K562 treated with DMSO at 1 percent for 48 hours (cell line): ENCODE results near the gene C19orf12. TPM values are rescaled to one million over a fixed set of nuclear protein-coding genes. Genes with fewer than 3 reads are reported as not detected.

Experiments used
- total RNA-seq: library from RNA; unstranded; fragments of 300-600 nt; gene quantifications from 2 replicates; pipeline ENCODE4 v1.2.3, GENCODE V29; 2022; ENCODE audit warnings: low replicate concordance; ENCODE audit errors: extremely low read depth

C19orf12 gene
- total RNA-seq = not detected in 2 replicates

DNA sequence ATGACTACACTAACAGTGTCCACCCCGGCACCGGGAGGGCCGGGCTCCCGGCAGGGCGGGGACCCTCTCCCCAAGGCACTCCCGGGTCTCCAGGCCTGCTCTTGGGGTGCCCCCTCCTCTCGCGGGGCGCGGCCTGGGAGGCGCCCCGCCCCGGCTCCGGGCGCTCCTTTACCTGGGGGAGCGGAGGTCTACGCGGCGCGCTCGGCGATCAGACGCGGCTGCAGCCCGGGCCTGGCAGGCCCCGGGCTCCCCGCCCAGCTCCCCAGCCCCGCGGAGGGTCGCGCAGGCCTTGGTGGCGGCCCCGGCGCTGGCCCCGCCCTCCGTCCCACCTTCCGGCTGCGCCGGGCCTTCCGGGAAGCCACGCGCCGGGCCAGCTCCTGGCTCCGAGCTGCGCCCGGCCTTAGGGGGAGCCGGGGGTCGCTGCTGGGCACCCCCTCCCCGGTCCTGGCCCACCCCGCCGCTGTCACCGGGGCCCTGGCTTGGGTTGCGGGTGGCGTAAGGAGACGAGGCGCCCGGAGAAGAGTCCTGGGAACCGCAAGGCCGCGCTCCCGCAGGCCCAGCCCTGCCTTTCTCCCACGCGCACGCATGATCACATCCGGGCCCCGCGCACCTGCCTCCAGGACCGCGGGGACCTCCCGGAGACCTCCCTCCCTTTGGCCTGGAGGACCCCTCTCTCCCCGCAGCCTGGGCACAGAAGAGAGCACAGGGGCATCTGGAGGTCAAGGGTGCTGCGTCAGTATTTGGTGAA lies at the start of gene C19orf12:
Gene C19orf12 (minus strand): TSS at position 309 of the 748 bp plus-strand sequence. CDS start 6,848 bp downstream, outside the sequence.

DNA sequence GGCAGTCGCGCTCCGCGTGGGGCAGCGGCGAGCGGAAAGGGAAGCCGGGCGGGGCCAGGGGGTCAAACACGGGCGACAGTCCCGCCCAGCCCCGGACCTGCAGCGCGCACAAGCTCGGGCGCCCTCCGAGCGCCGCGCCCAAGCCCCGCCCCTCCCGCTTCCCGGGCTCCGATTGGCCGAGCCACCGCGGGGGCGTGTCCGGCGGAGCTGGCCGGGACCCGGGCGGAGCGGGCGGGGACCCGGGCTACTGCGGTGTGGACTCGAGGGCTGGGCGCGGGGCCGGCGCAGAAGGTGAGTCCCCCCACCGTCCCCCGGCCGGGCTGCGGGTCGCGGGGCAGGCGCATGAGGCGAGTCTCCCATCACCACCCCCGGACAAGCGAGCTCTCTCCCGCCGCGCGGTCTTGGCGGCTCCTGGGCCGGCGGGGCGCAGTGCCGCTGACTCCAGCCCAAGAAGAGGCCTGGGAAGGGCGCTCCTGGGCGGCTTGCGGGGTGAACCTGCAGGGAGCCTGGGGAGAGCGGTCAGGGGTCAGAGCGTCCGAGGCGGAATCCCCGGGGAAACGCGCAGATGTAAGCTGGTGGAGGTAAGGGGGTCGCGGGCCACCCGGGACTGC lies 49.7 kb downstream of the C19orf12 start, which contains the start of gene PLEKHF1:
Gene PLEKHF1 (plus strand): TSS at position 247 of the 611 bp plus-strand sequence. CDS start 8,379 bp downstream, outside the sequence.

Other genes with a start within 250 kb of the C19orf12 start
- not detected in 2 replicates for gene VSTM2B, start 189.3 kb downstream of the C19orf12 start, total RNA-seq
- not detected in 2 replicates for gene POP4, start 109.0 kb downstream of the C19orf12 start, total RNA-seq
- gene PLEKHF1, start 49.8 kb downstream of the C19orf12 start, total RNA-seq = not detected in 2 replicates
- gene CCNE1, start 96.7 kb upstream of the C19orf12 start, total RNA-seq = not detected in 2 replicates
- not detected in 2 replicates for gene URI1, start 227.0 kb upstream of the C19orf12 start, total RNA-seq